Right lobe of liver (tissue), 6 donors: ENCODE measurements around the gene MEIS2. TPM values are rescaled to one million over a fixed set of nuclear protein-coding genes. Genes with fewer than 3 reads are reported as not detected.

ENCODE experiments used
- ATAC-seq, 4 donors: fragments of 200-7000 bp; cut with Tn5 transposase; one replicate each; pipeline ENCODE4 v1.9.1; 2020; ENCODE audit warnings: mild to moderate bottlenecking in 4 of 4, moderate library complexity in 4 of 4
- DNase-seq, 3 donors: peaks; one replicate each; pipeline ENCODE4 v3.0.0-alpha.2; 2020
- H3K27ac ChIP-seq, 3 donors: fragments of 200-600 bp; one replicate each; pipeline ENCODE4 v1.8.0; 2022
- H3K27me3 ChIP-seq, 2 donors: fragments of 200-600 bp; one replicate each; pipeline ENCODE4 v1.8.0; 2022
- H3K36me3 ChIP-seq, 4 donors: fragments of 200-600 bp; sonication (generic) in 1 of 4; one replicate each; pipeline versions ENCODE4 v1.5.1 to v1.8.0; 2017 to 2022; ENCODE audit warnings: control low read depth in 1 of 4
- H3K4me1 ChIP-seq, 4 donors: fragments of 200-600 bp; sonication (generic) in 1 of 4; one replicate each; pipeline versions ENCODE4 v1.5.1 to v1.8.0; 2017 to 2022; ENCODE audit warnings: control low read depth in 1 of 4
- H3K4me3 ChIP-seq, 3 donors: fragments of 200-600 bp; one replicate each; pipeline ENCODE4 v1.8.0; 2022
- H3K9me3 ChIP-seq, 4 donors: fragments of 200-600 bp; sonication (generic) in 1 of 4; one replicate each; pipeline versions ENCODE4 v1.5.1 to v1.8.0; 2017 to 2022; ENCODE audit warnings: control low read depth in 1 of 4
- POLR2A ChIP-seq: fragments of 450-650 bp; IDR thresholded peaks from one replicate; pipeline ENCODE4 v1.6.1; 2017; ENCODE audit warnings: antibody characterized with exemption, mild to moderate bottlenecking
- WGBS: methylation state at CpG from one replicate; pipeline ENCODE4 v1.1.6; 2018; ENCODE audit warnings: low coverage, low lambda C conversion rate; ENCODE audit not compliant: insufficient coverage; ENCODE audit errors: missing lambda C conversion rate; 5-methylcytosine and 5-hydroxymethylcytosine counted together
- intact Hi-C, 2 donors: fragments of 100-400 bp; cut with DNase I; formaldehyde crosslinking; loops; one replicate each; pipeline versions ENCODE4 v1.11.2 to v1.14.1; 2022
- total RNA-seq, 6 experiments: library from RNA; depleted of rRNA in 2 of 6; stranded (reverse); fragments of >200 nt in 2 of 6; fragmentation: NEBNext Ultra II Directional in 3 of 6; extraction: Animal tissue kit (Norgen Biotek cat#: 25700) in 3 of 6; gene quantifications; one replicate each; pipeline versions ENCODE4 v1.1.0 to v1.2.4, GENCODE V29; 2016 to 2023
- TF ChIP-seq, protein P1 (sequence below), 4 donors: fragments of 200-600 bp in 3 of 4; fragments of 450-650 bp in 1 of 4; IDR thresholded peaks; one replicate each; pipeline versions ENCODE4 v1.5.1 to v1.8.0; 2016 to 2022; ENCODE audit warnings: antibody characterized with exemption in 4 of 4, mild to moderate bottlenecking in 2 of 4
- donor health status: DM: no; HTN: yes; CAD: no.
- donor health status: DM: no; HTN: no; CAD: no.
- donor health status: DM: no; HTN: no; CAD: no.
- donor health status: DM: no; HTN: yes; CAD: no.
- donor health status: DM: no; HTN: yes; CAD: no.

The MEIS2 gene
- total RNA-seq, 6 experiments from 2014 or later, result 6.1 to 18.0 (median 7.9) TPM

- Histone ChIP-seq H3K27ac (no peak overlapping the region), H3K4me3 (no peak overlapping the region), H3K4me1 (peaks cover 0 to 36% (median 14%) of the 10 kb centered on the region in 4 donors), H3K9me3 (no peaks in the 10 kb centered on the region), H3K36me3 (peaks cover 0 to 3% (median 0%) of the 10 kb centered on the region in 4 donors), H3K27me3 (no peaks in the 10 kb centered on the region)
- no peak for TF ChIP-seq POLR2A
- TF ChIP-seq, protein P1, sequence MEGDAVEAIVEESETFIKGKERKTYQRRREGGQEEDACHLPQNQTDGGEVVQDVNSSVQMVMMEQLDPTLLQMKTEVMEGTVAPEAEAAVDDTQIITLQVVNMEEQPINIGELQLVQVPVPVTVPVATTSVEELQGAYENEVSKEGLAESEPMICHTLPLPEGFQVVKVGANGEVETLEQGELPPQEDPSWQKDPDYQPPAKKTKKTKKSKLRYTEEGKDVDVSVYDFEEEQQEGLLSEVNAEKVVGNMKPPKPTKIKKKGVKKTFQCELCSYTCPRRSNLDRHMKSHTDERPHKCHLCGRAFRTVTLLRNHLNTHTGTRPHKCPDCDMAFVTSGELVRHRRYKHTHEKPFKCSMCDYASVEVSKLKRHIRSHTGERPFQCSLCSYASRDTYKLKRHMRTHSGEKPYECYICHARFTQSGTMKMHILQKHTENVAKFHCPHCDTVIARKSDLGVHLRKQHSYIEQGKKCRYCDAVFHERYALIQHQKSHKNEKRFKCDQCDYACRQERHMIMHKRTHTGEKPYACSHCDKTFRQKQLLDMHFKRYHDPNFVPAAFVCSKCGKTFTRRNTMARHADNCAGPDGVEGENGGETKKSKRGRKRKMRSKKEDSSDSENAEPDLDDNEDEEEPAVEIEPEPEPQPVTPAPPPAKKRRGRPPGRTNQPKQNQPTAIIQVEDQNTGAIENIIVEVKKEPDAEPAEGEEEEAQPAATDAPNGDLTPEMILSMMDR (IDR thresholded peaks at IDR 0.05), result no peak
- intact Hi-C loops, result no loop called here
- 60% methylated on average over 4 of the region's 4 CpGs for WGBS
- ATAC-seq (peak; percentile 47 to 69 (median 60)), DNase-seq (no peak)
These were observed 182.7 kb downstream of the MEIS2 start for GRCh38 chr15:36917411-36918267.

DNA sequence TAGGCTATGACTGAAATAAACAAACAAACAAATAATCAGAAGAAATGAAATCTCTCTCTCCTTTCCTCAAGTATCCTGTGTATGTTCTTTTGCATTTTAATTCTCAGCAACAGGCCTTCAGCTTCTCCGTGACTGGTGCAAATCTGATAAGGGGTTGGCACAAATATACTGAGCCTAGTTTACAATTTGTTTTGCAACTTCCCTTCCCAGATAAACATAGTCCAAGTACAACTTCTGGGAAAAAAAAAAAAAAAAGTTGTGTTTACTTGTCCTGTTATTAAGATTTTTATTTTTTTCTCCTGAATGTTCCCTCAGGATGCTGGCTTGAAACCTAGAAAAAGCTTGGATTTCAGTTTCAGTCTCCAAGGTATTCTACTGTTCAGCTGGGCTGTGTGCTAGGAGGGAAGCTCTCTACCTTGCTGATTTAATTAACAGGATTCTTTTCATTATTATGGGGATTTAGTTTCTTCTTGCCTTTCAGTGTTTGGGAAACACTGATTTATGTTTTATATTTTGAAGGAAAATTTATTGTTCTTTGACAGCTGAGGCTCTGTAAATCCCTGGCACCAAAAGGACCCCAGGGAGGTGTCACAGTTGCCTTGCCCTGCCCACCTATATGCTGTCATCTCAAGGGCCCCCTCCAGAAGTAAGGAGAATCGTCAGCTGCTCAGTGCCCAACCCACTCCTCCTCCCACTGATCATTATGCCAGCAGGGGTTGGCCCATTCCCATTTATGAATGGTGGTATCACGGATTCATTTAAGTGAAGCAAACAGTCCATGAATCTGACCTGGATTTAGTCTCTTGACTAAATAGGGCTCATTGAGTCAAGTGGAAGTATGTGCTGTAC lies 185.2 kb downstream of the MEIS2 start:
- ATAC-seq (peak; percentile 89 to 92 (median 90)), DNase-seq (no peak)
- no peaks in the 10 kb centered on the region for H3K36me3 ChIP-seq
- intact Hi-C loops, result no loop called here
- peaks cover 0 to 36% (median 14%) of the 10 kb centered on the region in 4 donors for H3K4me1 ChIP-seq
- no peaks in the 10 kb centered on the region for H3K9me3 ChIP-seq
- TF ChIP-seq, protein P1 (IDR thresholded peaks at IDR 0.05), result no peak
- no peak for TF ChIP-seq POLR2A
- 34% methylated on average over 3 of the region's 3 CpGs for WGBS
- H3K27me3 ChIP-seq, result no peaks in the 10 kb centered on the region
- H3K4me3 ChIP-seq, result no peak overlapping the region
- H3K27ac ChIP-seq, result peak overlapping the region; percentile 0 to 49 (median 3)

GRCh38 chr15:36914466-36914865 lies 185.9 kb downstream of the MEIS2 start:
- no peak for DNase-seq
- H3K9me3 ChIP-seq, result no peaks in the 10 kb centered on the region
- intact Hi-C loops, result no loop called here
- H3K27ac ChIP-seq, result no peak overlapping the region
- H3K36me3 ChIP-seq, result no peaks in the 10 kb centered on the region
- peak in 3 of 4 donors; percentile 8 to 17 (median 15) for ATAC-seq
- 59% methylated on average over 4 of the region's 4 CpGs for WGBS
- peaks cover 0 to 36% (median 14%) of the 10 kb centered on the region in 4 donors for H3K4me1 ChIP-seq
- TF ChIP-seq POLR2A, result no peak
- TF ChIP-seq, protein P1 (IDR thresholded peaks at IDR 0.05), result no peak
- H3K4me3 ChIP-seq, result no peak overlapping the region
- H3K27me3 ChIP-seq, result no peaks in the 10 kb centered on the region

DNA sequence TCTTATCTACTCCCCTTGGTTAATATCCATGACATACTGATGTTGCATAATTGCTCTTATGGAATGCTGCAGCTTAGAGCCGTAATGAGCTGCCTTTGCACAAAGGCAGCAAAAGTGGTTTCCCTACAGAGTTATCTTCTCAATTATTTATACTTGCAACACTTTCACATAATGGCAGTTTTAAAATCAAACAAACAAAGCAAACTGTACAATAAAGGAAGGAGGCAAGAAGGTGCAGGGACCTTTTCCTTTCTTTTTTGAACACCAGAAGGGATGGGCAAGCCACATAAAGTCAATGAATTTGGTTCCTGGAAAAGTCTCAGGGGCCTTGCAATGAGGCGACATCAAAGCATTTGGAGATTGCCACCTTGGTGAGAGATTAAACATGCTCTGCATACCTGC lies 188.0 kb downstream of the MEIS2 start:
- no peaks in the 10 kb centered on the region for H3K9me3 ChIP-seq
- TF ChIP-seq, protein P1 (IDR thresholded peaks at IDR 0.05), result no peak
- TF ChIP-seq POLR2A, result no peak
- H3K27me3 ChIP-seq, result no peaks in the 10 kb centered on the region
- no peaks in the 10 kb centered on the region for H3K36me3 ChIP-seq
- peaks cover 0 to 20% (median 5%) of the 10 kb centered on the region in 4 donors for H3K4me1 ChIP-seq
- WGBS, result 82% methylated on average over 2 of the region's 2 CpGs
- no peak overlapping the region for H3K4me3 ChIP-seq
- no peak overlapping the region for H3K27ac ChIP-seq
- intact Hi-C loops, result no loop called here
- DNase-seq (no peak), ATAC-seq (no peak)
